ENCODE measurements around the gene DISP3. TPM values are rescaled to one million over a fixed set of nuclear protein-coding genes. Genes with fewer than 3 reads are reported as not detected.

Gene DISP3
- total and polyA plus RNA-seq, 9 of the 15 experiments (the other 6 are each of a cell fraction or from before 2014, with no cell fraction given), result 0.03 to 0.19 (median 0.15) TPM; not detected in 5

GRCh38 chr1:11448373-11449099, 30.4 kb upstream of the DISP3 start (continued):
- TF ChIP-seq FOXM1 (IDR thresholded peaks at IDR 0.05; ENCODE audit: low read depth), result 0 out of 2 replicates have a peak, but pooled peaks have one; percentile 25
- TF ChIP-seq FOXM1 (CRISPR knock-in tag; IDR thresholded peaks at IDR 0.05; ENCODE audit: low read depth), result no peak
- 0 out of 2 replicates have a peak, but pooled peaks have one; percentile 8 for TF ChIP-seq KLF16 (IDR thresholded peaks at IDR 0.05)
- no peak for TF ChIP-seq CGGBP1 (CRISPR knock-in tag; IDR thresholded peaks at IDR 0.05)
- TF ChIP-seq FOXO4 (CRISPR knock-in tag; IDR thresholded peaks at IDR 0.05), result no peak
- TF ChIP-seq HMBOX1 (IDR thresholded peaks at IDR 0.05), result peak; percentile 29; the same call in 1 of the 2 replicates
- no peak for TF ChIP-seq NONO (IDR thresholded peaks at IDR 0.05; ENCODE audit: low read depth in 2 of 2, low read length in 1 of 2)
- TF ChIP-seq MED1 (CRISPR knock-in tag; IDR thresholded peaks at IDR 0.05; ENCODE audit: borderline replicate concordance), result no peak
- TF ChIP-seq EP300 (IDR thresholded peaks at IDR 0.05; ENCODE audit: low read length), result peak; percentile 53; the same call in 1 of the 2 replicates
